Measurements from ENCODE around the gene STX8.
"Not testable (repeated sequence)": the region's sequence is repeated elsewhere in the genome, so short reads cannot be mapped to it uniquely, and the experiment has no call there.

STX8 gene

GRCh38 chr17:9408381-9408780 is 167.2 kb downstream of the STX8 start:
- Mint-ChIP-seq H3K9me3 (no peaks in the 10 kb centered on the region), H3K27me3 (no peaks in the 10 kb centered on the region), H3K4me1 (ENCODE audit: low read depth) (peaks cover 6% of the 10 kb centered on the region), H3K36me3 (ENCODE audit: low read depth) (no peaks in the 10 kb centered on the region), H3K27ac (no peak overlapping the region), H3K4me3 (no peak overlapping the region)
- intact Hi-C loops (cut with micrococcal nuclease): no loop called here

GRCh38 chr17:9406046-9406606 is 169.5 kb downstream of the STX8 start:
- intact Hi-C loops (cut with micrococcal nuclease): no loop called here
- Mint-ChIP-seq H3K9me3 (no peaks in the 10 kb centered on the region), H3K27me3 (no peaks in the 10 kb centered on the region), H3K36me3 (ENCODE audit: low read depth) (no peaks in the 10 kb centered on the region), H3K4me3 (no peak overlapping the region), H3K4me1 (ENCODE audit: low read depth) (peaks cover 6% of the 10 kb centered on the region), H3K27ac (no peak overlapping the region)

DNA sequence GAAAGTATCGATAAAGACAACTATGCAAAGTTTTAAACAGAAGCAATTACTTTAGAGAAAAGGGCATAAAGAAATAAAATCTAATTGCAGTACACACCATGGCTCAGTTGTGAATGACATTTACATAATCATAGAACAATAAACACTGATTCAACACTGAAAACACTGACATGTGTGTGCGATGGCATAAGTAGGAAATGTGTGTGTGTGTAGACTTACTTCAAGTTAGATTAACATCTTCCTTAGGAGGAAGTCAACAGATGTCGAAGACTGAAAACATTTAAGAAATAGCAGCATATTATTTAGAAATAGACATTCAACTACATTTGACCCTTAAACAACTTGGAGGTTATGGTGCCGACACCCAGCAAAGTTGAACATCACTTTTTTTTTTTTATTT is 172.4 kb downstream of the STX8 start:
- no peak overlapping the region for H3K4me3 Mint-ChIP-seq
- H3K36me3 Mint-ChIP-seq (ENCODE audit: low read depth): no peaks in the 10 kb centered on the region
- intact Hi-C loops (cut with micrococcal nuclease): no loop called here
- no peaks in the 10 kb centered on the region for H3K9me3 Mint-ChIP-seq
- peaks cover 6% of the 10 kb centered on the region for H3K4me1 Mint-ChIP-seq (ENCODE audit: low read depth)
- no peak overlapping the region for H3K27ac Mint-ChIP-seq
- H3K27me3 Mint-ChIP-seq: no peaks in the 10 kb centered on the region

- Mint-ChIP-seq H3K4me1 (ENCODE audit: low read depth) (peaks cover 6% of the 10 kb centered on the region), H3K36me3 (ENCODE audit: low read depth) (no peaks in the 10 kb centered on the region), H3K9me3 (no peaks in the 10 kb centered on the region), H3K27ac (no peak overlapping the region), H3K27me3 (no peaks in the 10 kb centered on the region), H3K4me3 (no peak overlapping the region)
- intact Hi-C loops (cut with micrococcal nuclease): no loop called here
These were observed 172.9 kb downstream of the STX8 start for GRCh38 chr17:9402590-9403199.

GRCh38 chr17:9401434-9401833 is 174.2 kb downstream of the STX8 start:
- Mint-ChIP-seq H3K4me3 (no peak overlapping the region), H3K27ac (no peak overlapping the region), H3K4me1 (ENCODE audit: low read depth) (peaks cover 6% of the 10 kb centered on the region), H3K9me3 (no peaks in the 10 kb centered on the region), H3K27me3 (no peaks in the 10 kb centered on the region), H3K36me3 (ENCODE audit: low read depth) (peaks cover 1% of the 10 kb centered on the region)
- intact Hi-C loops (cut with micrococcal nuclease): no loop called here

GRCh38 chr17:9389111-9389527 is 186.5 kb downstream of the STX8 start:
- peaks cover 29% of the 10 kb centered on the region for H3K36me3 Mint-ChIP-seq (ENCODE audit: low read depth)
- H3K27ac Mint-ChIP-seq: no peak overlapping the region
- peaks cover 28% of the 10 kb centered on the region for H3K9me3 Mint-ChIP-seq
- H3K27me3 Mint-ChIP-seq: no peaks in the 10 kb centered on the region
- intact Hi-C loops (cut with micrococcal nuclease): no loop called here
- H3K4me1 Mint-ChIP-seq (ENCODE audit: low read depth): peaks cover 14% of the 10 kb centered on the region
- no peak overlapping the region for H3K4me3 Mint-ChIP-seq

GRCh38 chr17:9386401-9386800 is 189.2 kb downstream of the STX8 start:
- Mint-ChIP-seq H3K36me3 (ENCODE audit: low read depth) (peaks cover 11% of the 10 kb centered on the region), H3K9me3 (peaks cover 1% of the 10 kb centered on the region), H3K4me1 (ENCODE audit: low read depth) (peaks cover 31% of the 10 kb centered on the region), H3K27ac (no peak overlapping the region), H3K4me3 (no peak overlapping the region), H3K27me3 (no peaks in the 10 kb centered on the region)
- intact Hi-C loops (cut with micrococcal nuclease): no loop called here

GRCh38 chr17:9383826-9384225 is 191.8 kb downstream of the STX8 start:
- Mint-ChIP-seq H3K27ac (no peak overlapping the region), H3K4me1 (ENCODE audit: low read depth) (peaks cover 31% of the 10 kb centered on the region), H3K36me3 (ENCODE audit: low read depth) (no peaks in the 10 kb centered on the region), H3K9me3 (no peaks in the 10 kb centered on the region), H3K27me3 (no peaks in the 10 kb centered on the region), H3K4me3 (no peak overlapping the region)
- intact Hi-C loops (cut with micrococcal nuclease): no loop called here

DNA sequence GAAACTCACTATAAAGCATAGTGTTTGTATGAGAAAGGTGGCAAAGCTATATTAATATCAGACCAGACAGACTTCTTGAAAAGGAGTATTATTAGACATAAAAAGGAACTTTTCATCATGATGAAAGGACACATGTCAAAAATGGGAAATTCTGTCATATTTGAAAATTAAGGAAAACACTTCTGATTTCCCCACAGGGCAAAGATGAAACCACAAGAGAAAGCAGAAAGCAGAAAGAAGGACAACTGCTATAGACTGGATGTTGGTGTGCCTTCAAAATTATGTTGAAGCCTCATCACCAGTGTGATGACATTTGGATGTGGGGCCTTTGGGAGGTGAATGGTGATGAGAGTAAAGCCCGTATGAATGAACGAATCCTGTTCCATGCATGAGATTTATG is 193.0 kb downstream of the STX8 start:
- H3K27me3 Mint-ChIP-seq: no peaks in the 10 kb centered on the region

DNA sequence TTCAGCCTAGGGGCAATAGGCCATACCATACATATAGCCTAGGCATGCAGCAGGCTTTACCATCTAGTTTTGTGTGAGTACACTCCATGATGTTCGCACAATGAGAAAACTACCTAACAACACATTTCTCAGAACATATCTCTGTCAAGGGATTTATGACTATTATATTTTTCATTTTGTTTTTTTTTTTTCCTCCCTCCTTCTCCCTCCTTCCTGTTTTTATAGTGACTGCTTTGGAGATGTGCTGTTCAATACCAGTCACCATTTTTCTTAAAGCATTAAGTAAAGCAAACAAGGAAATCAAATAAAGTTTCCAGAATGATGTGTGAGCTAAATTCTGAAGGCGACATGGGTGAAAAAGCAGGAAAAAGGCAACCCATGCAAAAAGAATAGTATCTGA is 194.6 kb downstream of the STX8 start:
- peaks cover 18% of the 10 kb centered on the region for H3K4me1 Mint-ChIP-seq (ENCODE audit: low read depth)
- H3K9me3 Mint-ChIP-seq: peaks cover 6% of the 10 kb centered on the region
- no peak overlapping the region for H3K4me3 Mint-ChIP-seq
- intact Hi-C loops (cut with micrococcal nuclease): no loop called here
- peaks cover 17% of the 10 kb centered on the region for H3K36me3 Mint-ChIP-seq (ENCODE audit: low read depth)
- H3K27me3 Mint-ChIP-seq: no peaks in the 10 kb centered on the region
- H3K27ac Mint-ChIP-seq: no peak overlapping the region

More for the DNA sequence above, 193.0 kb downstream of the STX8 start:
- no peak overlapping the region for H3K4me3 Mint-ChIP-seq
- no peaks in the 10 kb centered on the region for H3K9me3 Mint-ChIP-seq
- H3K36me3 Mint-ChIP-seq (ENCODE audit: low read depth): peaks cover 7% of the 10 kb centered on the region
- intact Hi-C loops (cut with micrococcal nuclease): no loop called here
- H3K4me1 Mint-ChIP-seq (ENCODE audit: low read depth): peaks cover 31% of the 10 kb centered on the region
- no peak overlapping the region for H3K27ac Mint-ChIP-seq

DNA sequence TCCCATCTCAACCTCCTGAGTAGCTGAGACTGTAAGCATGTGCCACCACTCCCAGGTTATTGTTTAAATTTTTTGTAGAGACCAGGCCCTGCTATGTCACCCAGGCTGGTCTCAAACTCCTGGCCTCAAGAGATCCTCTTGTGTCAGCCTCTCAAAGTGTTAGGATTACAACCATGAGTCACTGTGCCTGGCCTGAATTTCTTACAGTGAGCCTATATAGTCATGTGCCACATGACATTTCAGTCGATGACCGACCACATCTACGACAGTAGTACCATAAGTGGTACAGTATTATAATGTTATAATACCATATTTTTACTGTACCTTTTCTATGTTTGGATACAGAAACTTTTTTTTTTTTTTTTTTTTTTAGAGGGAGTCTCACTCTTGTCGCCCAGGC is 195.3 kb downstream of the STX8 start:
- Mint-ChIP-seq H3K36me3 (ENCODE audit: low read depth) (peaks cover 21% of the 10 kb centered on the region), H3K4me3 (no peak overlapping the region), H3K27me3 (no peaks in the 10 kb centered on the region), H3K4me1 (ENCODE audit: low read depth) (peaks cover 17% of the 10 kb centered on the region), H3K27ac (no peak overlapping the region), H3K9me3 (peaks cover 7% of the 10 kb centered on the region)
- intact Hi-C loops (cut with micrococcal nuclease): no loop called here

- intact Hi-C loops (cut with micrococcal nuclease): loop anchor here (10.0 kb wide), 1 partner anchor 59 kb away; no protein-coding TSS in a partner anchor
- not testable (repeated sequence) for H3K27me3 Mint-ChIP-seq; H3K4me3 Mint-ChIP-seq; H3K9me3 Mint-ChIP-seq; H3K4me1 Mint-ChIP-seq (ENCODE audit: low read depth); H3K27ac Mint-ChIP-seq
- H3K36me3 Mint-ChIP-seq (ENCODE audit: low read depth): peaks cover 21% of the 10 kb centered on the region
These were observed 199.4 kb downstream of the STX8 start for GRCh38 chr17:9376177-9376576.

GRCh38 chr17:9371019-9371418 is 204.6 kb downstream of the STX8 start:
- Mint-ChIP-seq H3K36me3 (ENCODE audit: low read depth) (peaks cover 3% of the 10 kb centered on the region), H3K27me3 (no peaks in the 10 kb centered on the region), H3K9me3 (peaks cover under 1% of the 10 kb centered on the region), H3K27ac (no peak overlapping the region), H3K4me3 (no peak overlapping the region), H3K4me1 (ENCODE audit: low read depth) (peaks cover 40% of the 10 kb centered on the region)
- intact Hi-C loops (cut with micrococcal nuclease): loop anchor here (10.0 kb wide), 1 partner anchor 64 kb away; no protein-coding TSS in a partner anchor

DNA sequence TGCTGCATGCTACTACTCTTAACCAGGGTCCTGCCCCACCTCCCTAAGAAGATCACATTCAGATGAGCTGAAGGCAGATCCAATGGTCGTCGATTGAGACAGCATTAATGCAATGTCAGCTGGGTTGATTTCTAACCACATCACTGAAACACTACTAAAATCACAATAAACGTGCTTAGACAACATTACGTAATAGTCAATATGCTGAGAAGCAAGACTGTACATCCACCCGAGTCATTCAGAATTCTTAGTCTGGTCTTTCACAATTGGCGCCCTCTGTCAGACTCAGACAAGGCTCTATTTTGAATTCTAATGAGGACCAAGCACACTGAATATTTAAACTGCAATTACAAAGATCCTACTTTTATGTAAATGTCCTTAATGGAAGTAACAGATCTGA is 205.2 kb downstream of the STX8 start:
- no peaks in the 10 kb centered on the region for H3K27me3 Mint-ChIP-seq
- no peak overlapping the region for H3K27ac Mint-ChIP-seq
- no peaks in the 10 kb centered on the region for H3K9me3 Mint-ChIP-seq
- intact Hi-C loops (cut with micrococcal nuclease): loop anchor here (10.0 kb wide), 1 partner anchor 64 kb away; no protein-coding TSS in a partner anchor
- no peaks in the 10 kb centered on the region for H3K36me3 Mint-ChIP-seq (ENCODE audit: low read depth)
- H3K4me1 Mint-ChIP-seq (ENCODE audit: low read depth): peaks cover 46% of the 10 kb centered on the region
- H3K4me3 Mint-ChIP-seq: no peak overlapping the region

- H3K4me1 Mint-ChIP-seq (ENCODE audit: low read depth): peaks cover 54% of the 10 kb centered on the region
- intact Hi-C loops (cut with micrococcal nuclease): no loop called here
- H3K27ac Mint-ChIP-seq: no peak overlapping the region
- no peaks in the 10 kb centered on the region for H3K27me3 Mint-ChIP-seq
- no peaks in the 10 kb centered on the region for H3K9me3 Mint-ChIP-seq
- H3K4me3 Mint-ChIP-seq: no peak overlapping the region
- H3K36me3 Mint-ChIP-seq (ENCODE audit: low read depth): no peaks in the 10 kb centered on the region
These were observed 207.0 kb downstream of the STX8 start for GRCh38 chr17:9368631-9369030.

All from dendritic cell treated with granulocyte-macrophage colony-stimulating factor and Interleukin-4, amounts not matched to agents 40 ng/mL and 50 ng/mL, for 4 days (primary cell).